Stimulated activated CD4-positive, alpha-beta T cell treated with anti-CD3 and anti-CD28 coated beads, TNF-alpha, amount 100 ng/mL, for 48 hours (primary cell): ENCODE measurements around the gene GDF7.
A peak's percentile ranks its signal among the peaks of the same experiment; 100 is the strongest.

Experiments used
- DNase-seq, 3 donors: peaks; one replicate each; pipeline ENCODE4 v3.0.0-alpha.2; 2020; ENCODE audit warnings: low read depth in 3 of 3

GDF7 gene

DNA sequence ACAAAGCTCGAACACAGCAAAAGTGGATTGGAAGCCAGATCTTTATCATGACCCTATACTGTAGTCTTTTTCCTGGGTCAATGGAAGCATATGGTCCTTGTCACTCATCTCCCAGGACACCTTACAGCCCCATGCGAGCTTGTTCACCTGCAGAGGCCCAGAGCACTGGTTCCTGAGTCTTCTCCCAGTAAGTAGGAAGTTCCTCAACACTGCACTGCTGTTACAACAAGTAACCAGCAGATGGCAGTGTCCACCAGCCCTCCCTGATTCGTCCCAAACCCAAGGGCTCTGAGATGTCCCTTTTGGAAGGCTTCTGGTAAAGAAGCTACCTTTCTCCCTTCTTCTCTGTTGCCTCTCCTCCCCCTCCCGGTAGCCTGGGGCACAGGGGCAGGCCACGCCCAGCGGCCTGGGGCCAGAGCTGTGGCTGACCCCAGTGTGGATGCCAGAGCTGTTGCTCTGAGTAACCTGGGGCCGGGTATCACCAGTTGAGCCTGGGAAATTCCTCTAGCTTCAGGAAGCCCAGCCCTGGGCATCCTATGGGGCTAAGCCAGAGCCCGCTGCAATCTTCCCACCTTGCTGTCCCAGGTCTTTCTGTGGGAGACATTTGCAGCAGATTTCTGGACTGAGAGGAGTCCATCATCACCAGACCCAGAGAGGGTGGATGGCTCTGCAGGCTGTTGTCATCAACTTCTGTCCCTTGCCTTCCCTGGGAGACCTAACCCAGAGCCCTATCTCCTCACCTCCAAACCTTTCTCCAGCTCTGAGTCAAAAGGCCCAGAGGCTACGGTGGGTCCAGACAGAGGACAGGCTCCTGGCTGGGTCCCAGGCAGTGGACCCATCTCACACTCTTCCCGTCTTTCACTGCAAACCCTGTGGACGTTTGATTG, 5.3 kb upstream of the GDF7 start:
- DNase-seq, result peak in 2 of 3 donors; percentile 41 to 52

DNA sequence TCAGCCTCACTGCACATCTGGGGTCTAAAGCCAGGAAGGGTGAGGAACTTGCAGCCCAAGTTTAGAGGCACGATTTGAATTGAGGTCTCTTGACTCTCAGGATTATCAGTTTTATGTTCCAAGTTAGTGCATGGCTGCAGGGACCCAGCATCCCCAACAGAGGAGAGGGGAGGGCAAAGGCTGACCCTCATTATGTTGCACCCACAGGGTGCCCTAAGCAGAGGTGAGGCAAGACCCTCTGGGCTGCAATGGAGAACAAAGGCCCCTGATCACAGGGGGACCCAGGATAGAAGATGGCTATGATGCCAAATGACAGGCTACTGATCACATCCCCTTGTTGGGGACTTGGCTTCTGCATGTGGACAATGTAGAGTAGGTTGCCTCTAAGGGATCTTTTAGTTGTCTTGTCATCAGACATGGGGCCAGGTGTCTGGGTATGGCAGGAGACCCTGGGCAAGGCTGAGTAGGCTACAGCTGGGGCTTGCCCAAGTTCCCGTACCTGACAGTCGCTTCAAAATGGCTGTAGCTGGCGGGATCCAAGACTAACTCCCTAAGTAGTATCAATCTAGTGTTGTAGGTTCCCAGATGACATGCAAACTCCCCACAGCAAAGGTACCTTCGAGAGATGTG, 4.5 kb upstream of the GDF7 start:
- no peak for DNase-seq

DNA sequence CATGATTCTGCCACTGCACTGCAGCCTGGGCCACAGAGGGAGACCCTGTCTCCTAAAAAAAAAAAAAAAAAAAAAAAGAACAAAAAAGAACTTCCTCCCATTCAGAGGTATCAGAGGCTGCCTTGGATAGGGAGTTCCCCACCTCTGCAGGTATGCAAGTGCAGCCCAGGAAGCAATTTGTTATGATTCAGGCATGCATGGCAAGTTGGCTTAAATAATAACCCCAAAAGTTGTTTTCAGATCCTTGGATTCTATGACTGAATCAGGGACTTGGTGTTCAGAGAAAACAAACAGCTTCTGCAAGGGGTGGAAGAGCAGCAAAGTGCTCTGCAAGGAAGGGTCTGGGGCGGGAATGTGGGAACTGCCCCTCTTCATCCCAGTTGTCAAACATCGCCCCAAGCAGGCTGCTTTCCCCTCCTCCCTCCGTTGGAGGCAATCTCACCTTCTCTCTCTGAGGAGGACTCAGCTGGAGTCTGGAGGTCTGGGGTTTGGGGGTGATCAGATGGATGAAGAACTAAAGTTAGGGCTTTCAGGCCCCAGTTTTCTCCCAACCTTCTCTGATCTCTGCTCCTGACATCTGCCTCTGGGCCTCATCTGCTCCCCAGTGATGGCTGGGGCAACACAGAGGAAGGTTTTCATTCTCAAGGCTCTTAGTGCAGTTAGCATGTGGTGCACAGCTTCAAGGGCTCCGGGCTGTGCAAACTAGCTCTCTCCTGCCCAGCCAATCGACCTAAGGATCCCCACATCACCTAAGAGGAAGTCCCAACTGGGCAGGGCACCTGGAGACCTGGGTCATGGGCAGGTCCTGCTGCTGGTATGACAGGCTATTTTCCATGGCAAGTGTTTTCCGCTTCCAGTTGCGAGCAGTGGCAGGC, 3.5 kb upstream of the GDF7 start:
- no peak for DNase-seq

DNA sequence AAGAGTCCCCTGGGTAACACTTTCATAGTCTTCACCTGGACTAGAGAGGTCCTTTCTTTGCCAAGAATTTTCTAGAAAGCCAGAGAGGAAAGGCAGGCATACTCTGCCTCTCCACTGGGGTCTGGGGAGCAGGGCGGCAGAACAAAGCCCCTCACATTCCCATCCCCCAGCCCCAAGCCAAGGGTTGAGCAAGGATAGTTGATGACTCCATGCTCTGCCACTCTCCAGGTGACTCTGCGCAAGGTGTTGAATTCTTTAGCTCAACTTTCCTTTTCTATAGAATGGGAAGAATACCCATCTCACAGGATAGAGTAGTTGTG, 2.9 kb upstream of the GDF7 start:
- no peak for DNase-seq

DNA sequence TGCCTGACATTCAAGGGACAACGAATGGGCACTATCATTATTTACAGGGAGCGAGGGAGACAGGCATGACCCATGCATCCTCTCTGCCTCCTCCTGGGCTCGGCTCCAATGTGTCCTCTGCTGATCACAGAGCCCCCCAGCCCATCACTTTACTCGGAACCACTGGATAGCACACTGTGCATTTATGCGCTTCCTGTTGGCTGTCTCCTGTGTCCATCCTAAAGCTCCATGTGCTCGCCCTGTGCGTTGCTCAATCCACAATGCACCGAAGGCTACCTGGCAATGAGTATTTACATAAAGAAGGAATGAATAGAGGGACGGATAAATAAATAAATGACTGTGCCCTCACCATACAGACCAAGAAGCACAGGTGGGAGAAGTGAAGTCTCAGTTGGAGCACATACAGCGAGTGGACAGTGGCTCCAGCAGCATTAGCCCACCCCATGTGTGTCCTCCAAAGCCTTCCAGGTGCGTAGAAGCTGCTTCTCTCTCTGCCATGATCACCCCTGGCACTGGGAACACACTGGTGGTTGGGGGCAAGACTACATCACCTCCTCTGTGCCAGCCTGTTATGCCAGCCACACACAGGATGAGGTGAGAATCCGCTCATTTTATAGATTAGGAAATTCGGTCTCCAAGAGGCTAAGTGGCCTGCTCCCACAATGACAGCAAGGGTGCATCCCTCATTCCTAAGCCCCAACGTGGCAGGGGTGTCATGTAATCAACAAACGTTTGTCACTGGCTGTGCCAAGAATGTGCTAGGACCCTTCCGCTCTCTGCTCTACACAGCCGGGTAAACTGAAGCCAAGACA, 2.3 kb upstream of the GDF7 start:
- no peak for DNase-seq

DNA sequence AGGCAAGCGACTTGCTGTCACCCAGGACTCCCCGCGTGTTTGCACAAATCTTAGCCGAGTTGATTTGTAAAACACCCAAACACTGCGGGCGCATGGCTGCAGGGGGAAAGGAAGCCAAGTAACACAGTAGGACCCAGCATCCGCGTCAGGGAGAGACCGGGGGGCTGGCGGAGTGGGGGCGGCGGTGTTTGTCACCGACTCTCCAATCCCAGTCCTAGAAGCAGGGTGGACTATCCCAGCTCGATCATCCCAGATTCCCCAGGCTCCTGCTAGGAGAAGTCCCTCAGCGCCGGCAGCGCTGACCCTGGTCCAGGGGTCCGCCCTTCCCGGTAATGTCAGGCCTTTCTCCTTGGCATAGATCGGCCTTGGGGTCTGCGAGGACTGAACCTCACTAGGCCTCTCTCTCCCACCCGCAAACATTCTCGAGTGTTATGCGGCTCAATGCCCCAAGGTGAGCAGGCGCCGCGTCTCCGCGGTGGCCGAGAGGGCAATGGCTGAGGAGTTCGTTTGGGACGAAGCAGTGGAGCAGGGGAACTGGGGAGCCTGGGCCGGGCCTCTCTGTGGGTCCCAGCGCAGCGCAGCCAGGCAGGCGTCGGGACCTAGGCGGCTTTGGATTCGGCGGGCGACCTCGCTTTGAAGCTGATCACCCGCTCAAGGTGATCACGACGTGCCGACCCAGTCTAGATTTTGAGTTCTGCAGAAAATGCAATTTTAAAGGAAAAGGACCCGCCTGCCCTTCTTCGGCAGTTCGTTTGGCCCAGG, 1.5 kb upstream of the GDF7 start:
- no peak for DNase-seq

DNA sequence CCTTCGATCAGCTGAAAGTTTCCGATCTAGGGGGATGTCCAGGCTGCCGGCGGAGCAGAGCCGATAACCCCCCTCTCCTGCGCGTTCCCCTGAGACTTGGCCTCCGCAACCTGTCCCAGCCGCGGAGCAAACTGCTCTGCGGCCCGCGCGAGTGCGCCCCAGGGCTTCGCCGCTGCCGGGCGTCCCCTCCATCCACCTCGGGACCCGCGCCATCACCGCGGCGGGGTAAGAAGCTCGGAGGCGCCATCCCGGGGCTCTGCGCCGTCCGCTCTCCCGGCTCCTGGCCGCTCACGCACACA, 990 bp upstream of the GDF7 start:
- DNase-seq, result no peak

DNA sequence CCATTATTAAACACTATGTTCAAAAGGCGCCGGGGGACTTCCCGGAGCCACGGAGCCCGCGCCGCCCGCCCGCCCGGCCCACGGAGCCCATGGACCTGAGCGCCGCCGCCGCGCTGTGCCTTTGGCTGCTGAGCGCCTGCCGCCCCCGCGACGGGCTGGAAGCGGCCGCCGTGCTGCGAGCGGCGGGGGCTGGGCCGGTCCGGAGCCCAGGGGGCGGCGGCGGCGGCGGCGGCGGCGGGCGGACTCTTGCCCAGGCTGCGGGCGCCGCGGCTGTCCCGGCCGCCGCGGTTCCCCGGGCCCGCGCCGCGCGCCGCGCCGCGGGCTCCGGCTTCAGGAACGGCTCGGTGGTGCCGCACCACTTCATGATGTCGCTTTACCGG, 197 bp downstream of the GDF7 start:
- DNase-seq, result no peak

DNA sequence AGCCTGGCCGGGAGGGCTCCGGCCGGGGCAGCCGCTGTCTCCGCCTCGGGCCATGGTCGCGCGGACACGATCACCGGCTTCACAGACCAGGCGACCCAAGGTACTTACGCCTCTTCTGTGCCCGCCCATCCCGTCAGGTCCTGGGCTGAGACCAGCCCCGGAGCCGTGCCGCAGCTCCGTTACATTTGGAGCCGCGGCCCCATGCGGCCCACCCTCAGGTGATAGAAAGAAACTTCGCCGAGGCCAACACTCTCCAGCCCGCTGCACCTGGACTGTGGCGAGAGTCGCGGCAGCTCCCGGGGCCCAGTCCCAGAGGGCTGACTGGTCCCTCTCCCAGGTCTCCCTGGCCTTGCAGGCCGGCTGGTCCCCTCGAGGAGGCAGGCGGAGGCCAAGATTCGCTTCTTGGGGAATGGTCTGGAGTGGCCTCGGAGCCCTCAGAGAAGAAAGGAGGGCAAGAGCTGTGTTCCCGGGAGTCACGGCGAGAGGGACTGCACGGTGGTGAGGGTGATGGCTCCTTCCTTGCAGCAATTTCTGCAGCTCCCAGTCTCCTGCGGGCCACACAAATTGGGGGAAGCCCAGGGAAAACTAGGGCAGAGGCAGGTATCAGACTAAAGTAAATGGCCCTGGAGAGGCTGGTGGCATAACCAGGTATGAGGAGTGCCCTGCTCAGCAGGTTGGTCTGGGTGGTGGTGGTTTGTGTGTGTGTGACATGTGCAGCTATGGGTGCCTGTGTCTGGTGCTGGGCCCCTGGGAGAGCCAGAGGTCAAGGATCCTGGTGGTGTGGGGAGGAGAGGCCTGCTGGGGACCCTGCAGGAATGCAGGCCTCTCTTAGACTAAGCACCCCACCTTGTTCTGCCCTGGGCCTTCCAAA, 822 bp downstream of the GDF7 start:
- no peak for DNase-seq

DNA sequence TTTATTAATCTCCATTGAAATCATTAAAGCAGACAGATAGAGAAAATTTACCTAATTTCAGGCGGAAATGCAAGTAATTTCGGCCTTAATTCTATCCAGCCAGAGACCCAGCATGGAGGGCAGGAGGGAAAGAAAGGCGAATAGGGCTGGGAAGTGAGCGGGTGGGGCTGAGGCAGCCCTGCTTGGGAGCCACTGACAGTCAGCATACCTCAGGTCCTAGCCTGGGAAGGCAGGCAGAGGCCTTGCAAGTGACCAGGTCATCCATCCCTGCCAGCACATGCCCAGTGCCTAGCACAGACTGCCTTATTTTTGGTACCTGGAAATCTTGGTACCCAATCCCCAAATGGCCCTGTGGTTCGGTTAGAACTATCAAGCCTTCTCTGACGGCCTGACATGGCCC, 1.5 kb downstream of the GDF7 start:
- DNase-seq, result no peak

DNA sequence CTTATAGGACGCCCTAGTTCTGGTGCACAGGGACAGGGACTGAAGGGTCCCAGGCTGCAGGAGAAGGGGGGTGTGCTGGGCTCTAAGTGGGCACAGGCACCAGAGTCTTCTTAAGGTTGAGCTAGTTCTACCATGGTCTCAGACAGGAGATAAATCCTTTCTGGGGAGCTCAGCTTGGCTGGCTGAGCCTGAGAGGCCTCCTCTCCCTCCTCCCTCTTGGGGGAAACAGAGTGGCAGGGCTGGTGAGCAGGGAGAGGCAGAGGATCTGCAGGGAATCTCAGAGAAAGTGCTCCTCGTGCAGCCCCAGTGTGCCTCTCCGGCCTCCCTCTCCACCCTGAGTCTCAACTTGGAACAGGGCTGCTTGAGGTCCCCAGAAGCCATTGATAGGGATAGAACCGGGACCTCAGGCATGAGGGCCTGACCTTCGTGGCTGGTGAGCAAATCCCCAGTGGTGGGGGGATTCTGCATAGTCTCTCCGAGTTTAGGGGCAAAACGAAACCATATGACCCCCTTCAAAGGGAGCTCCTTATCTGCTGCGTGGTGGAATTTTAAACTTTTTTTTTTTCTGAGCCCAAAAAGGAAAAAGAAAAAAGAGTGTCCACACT, 2.0 kb downstream of the GDF7 start:
- DNase-seq, result no peak

DNA sequence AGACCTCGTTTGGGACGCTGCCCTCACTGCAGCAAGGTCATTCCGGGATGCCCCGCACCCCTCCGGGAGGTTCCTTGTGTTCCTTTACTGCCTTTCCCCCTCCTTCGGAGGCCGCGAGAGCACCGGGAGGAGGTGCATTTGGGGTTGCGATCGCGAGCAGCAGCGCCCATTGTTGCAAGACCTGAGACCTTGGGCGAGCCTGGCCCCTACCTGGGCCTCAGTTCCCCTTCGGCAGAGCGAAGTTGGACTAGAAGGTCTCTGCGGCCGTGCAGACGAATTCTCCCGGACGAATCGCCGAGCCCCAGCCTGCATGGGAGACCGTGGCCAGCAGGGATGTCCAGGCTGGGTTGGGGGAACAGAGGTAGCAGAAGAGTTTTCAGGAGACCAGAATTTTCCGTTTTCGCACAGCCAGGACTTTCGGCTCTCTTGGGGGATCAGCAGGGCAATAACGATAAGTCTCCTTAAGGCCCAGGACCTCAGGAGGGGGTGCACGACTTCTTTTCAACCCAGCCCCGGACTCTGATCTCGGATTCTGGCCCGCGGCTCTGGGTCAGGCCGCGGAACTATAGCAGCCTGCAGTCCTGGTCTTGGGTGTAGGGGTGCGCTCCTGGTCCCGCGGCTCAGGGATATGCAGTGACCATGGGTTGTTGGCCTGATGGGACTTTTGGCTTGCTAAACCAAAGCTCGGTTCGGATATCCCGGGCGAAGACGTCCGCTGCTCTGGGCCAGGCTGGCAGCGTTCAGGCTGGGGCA, 2.8 kb downstream of the GDF7 start:
- DNase-seq, result no peak

DNA sequence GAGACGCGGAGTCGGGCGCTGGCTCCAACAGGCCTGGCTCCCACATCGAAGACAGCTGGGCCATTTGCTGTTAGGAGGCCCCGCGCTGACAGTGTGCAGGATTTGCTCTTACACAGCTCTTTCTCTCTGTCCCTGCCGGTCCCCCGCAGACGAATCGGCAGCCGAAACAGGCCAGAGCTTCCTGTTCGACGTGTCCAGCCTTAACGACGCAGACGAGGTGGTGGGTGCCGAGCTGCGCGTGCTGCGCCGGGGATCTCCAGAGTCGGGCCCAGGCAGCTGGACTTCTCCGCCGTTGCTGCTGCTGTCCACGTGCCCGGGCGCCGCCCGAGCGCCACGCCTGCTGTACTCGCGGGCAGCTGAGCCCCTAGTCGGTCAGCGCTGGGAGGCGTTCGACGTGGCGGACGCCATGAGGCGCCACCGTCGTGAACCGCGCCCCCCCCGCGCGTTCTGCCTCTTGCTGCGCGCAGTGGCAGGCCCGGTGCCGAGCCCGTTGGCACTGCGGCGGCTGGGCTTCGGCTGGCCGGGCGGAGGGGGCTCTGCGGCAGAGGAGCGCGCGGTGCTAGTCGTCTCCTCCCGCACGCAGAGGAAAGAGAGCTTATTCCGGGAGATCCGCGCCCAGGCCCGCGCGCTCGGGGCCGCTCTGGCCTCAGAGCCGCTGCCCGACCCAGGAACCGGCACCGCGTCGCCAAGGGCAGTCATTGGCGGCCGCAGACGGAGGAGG, 3.5 kb downstream of the GDF7 start:
- DNase-seq, result no peak

DNA sequence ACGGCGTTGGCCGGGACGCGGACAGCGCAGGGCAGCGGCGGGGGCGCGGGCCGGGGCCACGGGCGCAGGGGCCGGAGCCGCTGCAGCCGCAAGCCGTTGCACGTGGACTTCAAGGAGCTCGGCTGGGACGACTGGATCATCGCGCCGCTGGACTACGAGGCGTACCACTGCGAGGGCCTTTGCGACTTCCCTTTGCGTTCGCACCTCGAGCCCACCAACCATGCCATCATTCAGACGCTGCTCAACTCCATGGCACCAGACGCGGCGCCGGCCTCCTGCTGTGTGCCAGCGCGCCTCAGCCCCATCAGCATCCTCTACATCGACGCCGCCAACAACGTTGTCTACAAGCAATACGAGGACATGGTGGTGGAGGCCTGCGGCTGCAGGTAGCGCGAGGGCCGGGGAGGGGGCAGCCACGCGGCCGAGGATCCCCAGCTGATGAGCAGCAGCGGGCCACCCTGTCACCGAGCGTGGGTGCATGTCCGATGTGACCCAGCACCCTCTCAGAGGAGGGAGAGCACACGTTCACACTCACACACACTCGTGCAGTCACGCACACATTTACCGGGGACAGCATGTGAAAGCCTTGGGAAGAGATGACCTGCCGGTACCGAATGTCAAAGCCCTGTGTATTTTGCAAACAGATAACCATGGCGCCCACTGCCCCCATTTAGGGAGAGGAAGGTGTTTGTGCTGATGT, 4.2 kb downstream of the GDF7 start:
- no peak for DNase-seq

DNA sequence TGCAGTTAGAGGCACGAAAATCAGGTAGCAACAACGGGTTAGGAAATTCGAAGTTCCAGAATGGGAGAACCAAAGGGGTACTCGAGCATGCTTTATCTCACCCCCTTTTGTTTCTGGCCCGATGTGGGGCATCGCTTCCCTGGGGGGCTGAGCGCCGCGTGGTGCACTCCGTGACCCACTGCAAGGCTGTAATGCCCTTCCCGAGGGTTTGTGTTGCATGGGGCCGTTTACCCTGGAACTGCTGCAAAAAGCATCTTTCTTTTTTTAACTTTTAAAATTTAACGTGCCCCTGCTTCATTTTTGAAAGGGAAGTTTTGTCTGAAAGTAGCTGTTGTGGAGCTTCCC, 4.8 kb downstream of the GDF7 start:
- DNase-seq, result no peak

DNA sequence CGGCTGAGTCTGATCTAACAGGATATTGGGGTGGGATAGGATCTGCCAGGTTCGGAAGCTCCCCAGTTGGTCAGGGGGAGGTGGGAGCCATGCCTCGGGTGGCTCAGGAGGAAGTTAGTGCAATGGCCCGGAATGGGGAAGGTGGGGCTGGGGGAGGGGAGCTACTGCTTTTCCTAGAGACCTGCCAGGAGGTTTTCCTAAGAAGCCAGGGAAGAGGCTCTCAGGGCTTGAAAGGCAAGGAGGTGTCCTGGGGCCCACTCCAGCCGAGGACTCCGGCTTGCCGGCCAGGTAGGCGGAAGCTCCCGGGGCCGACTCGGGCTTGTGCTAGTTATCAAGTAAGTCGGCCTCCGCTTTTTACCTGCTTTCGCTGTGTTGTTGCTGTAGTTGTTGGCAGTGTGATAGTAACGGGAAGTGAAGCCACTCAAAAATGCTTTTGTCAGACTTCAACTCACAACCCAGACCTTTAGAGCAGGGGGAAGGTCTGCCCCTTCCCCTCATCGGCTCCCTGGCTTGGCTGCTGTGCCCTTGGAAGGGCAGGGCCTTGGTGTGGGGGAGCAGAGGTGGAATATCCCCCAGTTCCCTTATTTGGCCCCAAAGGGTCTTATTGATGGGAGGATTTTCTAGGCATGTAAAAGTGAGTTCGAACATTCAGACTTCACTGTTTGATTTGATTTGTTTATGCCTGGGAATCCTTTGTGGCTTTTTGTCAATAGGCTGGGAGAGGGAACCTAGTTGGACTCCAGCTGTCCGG, 5.4 kb downstream of the GDF7 start:
- no peak for DNase-seq

DNA sequence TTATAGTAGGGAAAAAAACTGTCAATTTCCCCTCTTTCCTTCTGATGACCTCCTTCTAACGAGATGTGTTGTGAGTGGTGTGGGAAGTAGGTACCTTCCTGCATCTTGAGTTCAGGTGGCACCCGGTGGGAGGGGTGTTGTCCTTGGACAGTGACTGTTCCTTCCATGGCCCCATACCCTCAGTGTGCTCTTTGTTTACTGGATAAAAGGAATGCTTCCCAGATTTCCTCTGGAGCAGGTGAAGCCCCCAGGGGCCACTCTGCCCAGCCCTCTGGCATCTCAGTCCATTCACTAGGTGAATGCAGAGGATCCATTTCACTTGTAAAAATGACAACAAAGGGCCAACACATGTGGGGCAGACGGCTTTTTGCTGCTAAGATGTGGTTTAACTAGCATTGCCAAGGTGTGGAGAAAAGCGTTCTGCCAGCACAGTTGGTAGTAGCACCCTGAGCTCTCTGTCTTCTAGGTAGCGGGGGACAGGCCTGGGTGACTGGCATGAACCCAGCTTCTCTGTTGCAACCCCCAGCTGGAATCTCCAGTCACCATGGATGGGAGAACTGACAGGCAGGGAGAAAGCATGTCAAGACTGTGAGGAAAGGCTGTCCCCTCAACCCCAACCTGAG, 6.9 kb downstream of the GDF7 start:
- no peak for DNase-seq
